DOHH2 (cell line): ENCODE data around the gene DGCR6.
"Not testable (repeated sequence)": the region's sequence is repeated elsewhere in the genome, so short reads cannot be mapped to it uniquely, and the experiment has no call there.

Experiments used
- H3F3A ChIP-seq: fragments of 200-600 bp; sonication (generic), shearing (Covaris generic); 2 replicates; pipeline ENCODE4 v1.6.0; 2016; ENCODE audit warnings: antibody characterized with exemption, mild to moderate bottlenecking; ENCODE audit not compliant: control insufficient read depth, insufficient read depth
- H3K27ac ChIP-seq: fragments of 200-600 bp; sonication (generic); 2 replicates; pipeline ENCODE4 v1.5.1; 2014; ENCODE audit warnings: low read depth, mild to moderate bottlenecking, low read length, moderate library complexity
- H3K27me3 ChIP-seq: fragments of 200-600 bp; sonication (generic); 2 replicates; pipeline ENCODE4 v1.6.1; 2014; ENCODE audit warnings: mild to moderate bottlenecking, low read length, mixed read lengths; ENCODE audit not compliant: control insufficient read depth
- H3K36me3 ChIP-seq: fragments of 200-600 bp; sonication (generic); 2 replicates; pipeline ENCODE4 v1.6.1; 2014; ENCODE audit warnings: mild to moderate bottlenecking, low read length, moderate library complexity, mixed read lengths; ENCODE audit not compliant: control insufficient read depth
- H3K4me1 ChIP-seq: fragments of 200-600 bp; sonication (generic); 2 replicates; pipeline ENCODE4 v1.6.1; 2014; ENCODE audit warnings: mild to moderate bottlenecking, low read length, mixed read lengths; ENCODE audit not compliant: control insufficient read depth
- H3K4me2 ChIP-seq: fragments of 200-600 bp; sonication (generic); 2 replicates; pipeline ENCODE4 v1.6.0; 2014; ENCODE audit warnings: mild to moderate bottlenecking, low read length, moderate library complexity
- H3K4me3 ChIP-seq: fragments of 200-600 bp; sonication (generic); 2 replicates; pipeline ENCODE4 v1.5.1; 2014; ENCODE audit warnings: mild to moderate bottlenecking, low read length, mixed read lengths
- H3K79me2 ChIP-seq: fragments of 200-600 bp; sonication (generic); 2 replicates; pipeline ENCODE4 v1.6.1; 2014; ENCODE audit warnings: mild to moderate bottlenecking, low read length, mixed read lengths; ENCODE audit not compliant: control insufficient read depth
- H3K9me2 ChIP-seq: fragments of 200-600 bp; sonication (generic); replicated peaks from 2 replicates; pipeline ENCODE4 v1.6.1; 2014; ENCODE audit warnings: mild to moderate bottlenecking, low read length, mixed read lengths; ENCODE audit not compliant: control insufficient read depth
- H3K9me3 ChIP-seq: fragments of 200-600 bp; sonication (generic); 2 replicates; pipeline ENCODE4 v1.6.1; 2014; ENCODE audit warnings: antibody characterized with exemption, low read length, mixed read lengths; ENCODE audit not compliant: control insufficient read depth, insufficient read depth
- H4K20me1 ChIP-seq: fragments of 200-600 bp; sonication (generic); 2 replicates; pipeline ENCODE4 v1.6.0; 2014; ENCODE audit warnings: low read depth, mild to moderate bottlenecking, antibody characterized with exemption, low read length, moderate library complexity; ENCODE audit not compliant: control insufficient read depth, insufficient read depth
- CTCF ChIP-seq: fragments of 200-600 bp; sonication (generic); IDR thresholded peaks from one replicate; pipeline ENCODE4 v1.5.1; 2014; ENCODE audit warnings: antibody characterized with exemption, mild to moderate bottlenecking, low read depth, low read length; ENCODE audit not compliant: poor library complexity, severe bottlenecking
- EZH2phosphoT487 ChIP-seq: fragments of 200-600 bp; sonication (generic); IDR thresholded peaks from 2 replicates; pipeline ENCODE4 v1.6.1; 2017; ENCODE audit warnings: borderline replicate concordance, mild to moderate bottlenecking, antibody characterized with exemption, low read length, moderate library complexity, mixed read lengths

The DGCR6 gene

GRCh38 chr22:18893775-18894174, 12.3 kb upstream of the DGCR6 start:
- H3K9me3 ChIP-seq, H3K27ac ChIP-seq, H3K79me2 ChIP-seq, H3K9me2 ChIP-seq, H3K27me3 ChIP-seq, H3K4me1 ChIP-seq, H3K4me3 ChIP-seq, H3K36me3 ChIP-seq, H3F3A ChIP-seq, H4K20me1 ChIP-seq, H3K4me2 ChIP-seq: not testable (repeated sequence)

GRCh38 chr22:18896037-18896657, 10.0 kb upstream of the DGCR6 start:
- not testable (repeated sequence) for H3K79me2 ChIP-seq, H3K27ac ChIP-seq, H3F3A ChIP-seq, H3K4me2 ChIP-seq, H3K9me2 ChIP-seq, H3K27me3 ChIP-seq, H3K4me3 ChIP-seq, H4K20me1 ChIP-seq, H3K4me1 ChIP-seq, H3K36me3 ChIP-seq, H3K9me3 ChIP-seq

GRCh38 chr22:18906410-18906745, 258 bp downstream of the DGCR6 start:
- not testable (repeated sequence) for H3K4me3 ChIP-seq, H3K9me3 ChIP-seq, H3K79me2 ChIP-seq, H3F3A ChIP-seq, H3K36me3 ChIP-seq, H4K20me1 ChIP-seq, H3K27me3 ChIP-seq, H3K27ac ChIP-seq, H3K4me2 ChIP-seq, H3K9me2 ChIP-seq, H3K4me1 ChIP-seq

GRCh38 chr22:18906896-18907295, 776 bp downstream of the DGCR6 start:
- Histone ChIP-seq H3K4me1 (no peaks in the 10 kb centered on the region), H3K4me3 (no peak overlapping the region), H3F3A (no peaks in the 10 kb centered on the region), H3K27ac (no peak overlapping the region), H3K27me3 (no peaks in the 10 kb centered on the region), H3K9me2 (no peaks in the 10 kb centered on the region), H4K20me1 (no peaks in the 10 kb centered on the region), H3K9me3 (no peaks in the 10 kb centered on the region), H3K4me2 (no peak overlapping the region), H3K36me3 (no peaks in the 10 kb centered on the region), H3K79me2 (no peaks in the 10 kb centered on the region)
- TF ChIP-seq EZH2phosphoT487 (no peak), CTCF (no peak)

- Histone ChIP-seq H3K4me1 (no peaks in the 10 kb centered on the region), H3K36me3 (no peaks in the 10 kb centered on the region), H3K79me2 (no peaks in the 10 kb centered on the region), H3K9me2 (no peaks in the 10 kb centered on the region), H3K27me3 (no peaks in the 10 kb centered on the region), H3F3A (no peaks in the 10 kb centered on the region), H3K4me2 (no peak overlapping the region), H3K9me3 (no peaks in the 10 kb centered on the region), H3K4me3 (no peak overlapping the region), H3K27ac (no peak overlapping the region), H4K20me1 (no peaks in the 10 kb centered on the region)
- no peak for TF ChIP-seq EZH2phosphoT487
- no peak for TF ChIP-seq CTCF
These were observed 3.4 kb downstream of the DGCR6 start for GRCh38 chr22:18909556-18909955.

GRCh38 chr22:18911535-18911934, 5.4 kb downstream of the DGCR6 start:
- H3K27me3 ChIP-seq, H3K79me2 ChIP-seq, H4K20me1 ChIP-seq, H3K36me3 ChIP-seq, H3K27ac ChIP-seq, H3K4me2 ChIP-seq, H3K9me3 ChIP-seq, H3K4me3 ChIP-seq, H3F3A ChIP-seq, H3K4me1 ChIP-seq, H3K9me2 ChIP-seq: not testable (repeated sequence)

GRCh38 chr22:18912264-18912946, 6.3 kb downstream of the DGCR6 start:
- H3K36me3 ChIP-seq, H3F3A ChIP-seq, H3K9me2 ChIP-seq, H4K20me1 ChIP-seq, H3K4me2 ChIP-seq, H3K27me3 ChIP-seq, H3K4me1 ChIP-seq, H3K9me3 ChIP-seq, H3K79me2 ChIP-seq, H3K4me3 ChIP-seq, H3K27ac ChIP-seq: not testable (repeated sequence)
